IPS-NIHi7 (cell line): ENCODE results near the gene FIP1L1.
"Not testable (repeated sequence)": the region's sequence is repeated elsewhere in the genome, so short reads cannot be mapped to it uniquely, and the experiment has no call there.

Source experiments
- DNase-seq: peaks from one replicate; pipeline ENCODE4 v3.0.0; 2012; ENCODE audit warnings: mixed read lengths; ENCODE audit errors: extremely low spot score

The FIP1L1 gene

DNA sequence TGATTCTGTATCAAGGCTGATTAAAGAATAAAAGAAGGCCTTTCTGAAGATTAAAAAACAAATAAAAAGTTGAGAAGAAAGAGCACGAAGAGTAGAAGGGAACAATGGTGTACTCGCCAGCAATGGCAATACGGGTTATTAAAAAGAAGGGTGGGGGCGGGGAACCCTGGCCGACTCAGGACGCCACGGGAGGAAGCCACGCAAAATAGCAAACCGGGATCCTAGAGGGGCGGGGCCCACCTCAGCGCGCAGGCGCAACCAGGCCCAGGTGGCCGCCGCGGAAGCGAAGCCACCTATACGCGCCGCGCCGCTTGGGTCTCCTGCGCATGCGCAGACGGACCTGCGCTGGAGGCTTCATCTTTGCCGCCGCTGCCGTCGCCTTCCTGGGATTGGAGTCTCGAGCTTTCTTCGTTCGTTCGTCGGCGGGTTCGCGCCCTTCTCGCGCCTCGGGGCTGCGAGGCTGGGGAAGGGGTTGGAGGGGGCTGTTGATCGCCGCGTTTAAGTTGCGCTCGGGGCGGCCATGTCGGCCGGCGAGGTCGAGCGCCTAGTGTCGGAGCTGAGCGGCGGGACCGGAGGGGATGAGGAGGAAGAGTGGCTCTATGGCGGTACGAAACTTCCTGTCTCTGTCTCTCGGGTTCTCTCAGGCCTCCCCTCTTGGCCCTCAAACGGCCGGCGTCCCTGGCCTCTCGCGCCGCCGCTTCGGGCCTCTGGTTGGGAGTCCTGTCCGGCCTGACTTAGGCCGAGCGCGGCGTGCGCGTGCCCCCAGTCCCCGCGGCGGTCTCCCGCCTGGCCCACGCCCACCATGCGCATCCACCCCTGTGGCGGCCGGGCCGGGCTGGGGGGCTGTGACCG, at the start of gene FIP1L1:
Gene FIP1L1, plus strand, starts transcription at position 323 of the 852 bp plus-strand sequence. Its CDS starts 198 bp downstream, at position 521.
- DNase-seq = peak; percentile 97

- DNase-seq = not testable (repeated sequence)
Measured at GRCh38 chr4:53334916-53335315, 42.5 kb upstream of the FIP1L1 start.

DNA sequence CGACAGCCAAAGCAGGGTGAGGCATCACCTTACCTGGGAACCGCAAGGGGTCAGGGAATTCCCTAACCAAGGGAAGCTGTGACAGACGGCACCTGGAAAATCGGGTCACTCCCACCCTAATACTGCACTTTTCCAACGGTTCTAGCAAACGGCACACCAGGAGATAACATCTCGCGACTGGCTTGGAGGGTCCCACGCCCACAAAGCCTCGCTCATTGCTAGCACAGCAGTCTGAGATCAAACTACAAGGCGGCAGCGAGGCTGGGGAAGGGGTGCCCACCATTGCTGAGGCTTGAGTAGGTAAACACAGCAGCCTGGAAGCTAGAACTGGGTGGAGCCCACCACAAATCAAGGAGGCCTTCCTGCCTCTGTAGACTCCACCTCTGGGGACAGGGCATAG, 37.3 kb upstream of the FIP1L1 start:
- DNase-seq = not testable (repeated sequence)

DNA sequence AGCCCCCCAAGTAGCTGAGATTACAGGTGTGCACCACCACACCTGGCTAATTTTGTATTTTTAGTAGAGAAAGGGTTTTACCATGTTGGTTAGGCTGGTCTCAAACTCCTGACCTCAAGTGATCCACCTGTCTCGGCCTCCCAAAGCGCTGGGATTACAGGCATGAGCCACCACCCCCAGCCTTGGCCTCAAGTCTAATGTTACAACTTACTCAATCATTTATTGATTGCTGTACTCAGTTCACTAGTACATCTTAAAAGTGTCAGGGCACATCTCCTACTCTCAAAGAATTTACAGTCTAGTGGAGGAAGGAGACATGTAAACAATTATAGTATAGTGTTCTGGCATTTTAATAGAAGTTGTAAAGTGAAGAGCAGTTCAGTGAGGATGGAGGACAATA, 31.0 kb upstream of the FIP1L1 start:
- DNase-seq = not testable (repeated sequence)

DNA sequence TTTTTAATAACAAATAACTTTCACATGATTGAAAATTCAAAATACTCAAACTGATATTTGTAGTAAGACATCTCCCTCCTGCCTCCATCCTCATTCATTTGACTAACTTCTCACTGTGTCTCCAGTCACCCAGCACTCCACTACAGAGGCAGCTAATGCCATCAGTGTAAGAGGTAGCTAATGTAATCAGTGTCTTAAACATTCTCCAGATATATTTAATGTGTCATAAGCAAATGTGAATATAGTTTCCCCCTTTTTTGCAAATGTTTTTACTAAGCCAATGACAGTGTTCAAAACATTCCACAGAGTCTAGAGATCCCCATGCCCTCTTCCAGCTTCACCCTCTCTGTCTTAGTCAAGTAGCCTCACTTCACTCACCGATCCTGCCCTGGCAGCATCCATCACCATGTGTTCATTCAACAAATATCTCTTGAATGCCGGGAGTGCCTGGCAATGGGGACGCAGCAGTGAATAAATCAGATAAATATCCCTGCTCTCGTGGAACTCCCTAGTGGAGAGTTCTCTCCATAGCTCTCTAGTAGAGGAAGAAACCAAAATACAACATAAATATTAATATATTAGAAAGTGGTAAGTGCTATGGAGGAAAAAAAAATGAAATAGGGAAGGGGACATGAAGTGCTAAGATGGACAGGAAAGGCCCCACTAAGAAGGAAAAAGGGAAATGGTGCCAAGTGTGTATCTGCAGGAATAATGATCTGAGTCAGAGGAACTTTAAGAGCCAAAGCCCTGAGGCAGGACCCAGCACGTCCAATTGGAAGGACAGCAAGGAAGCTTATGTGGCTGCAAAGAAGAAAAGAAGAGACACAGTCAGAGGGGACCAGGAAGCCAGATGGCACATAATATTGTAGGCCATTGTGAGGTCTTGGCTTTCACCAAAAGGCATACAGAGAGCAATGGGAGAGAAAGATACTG, 30.3 kb upstream of the FIP1L1 start:
- DNase-seq = no peak

DNA sequence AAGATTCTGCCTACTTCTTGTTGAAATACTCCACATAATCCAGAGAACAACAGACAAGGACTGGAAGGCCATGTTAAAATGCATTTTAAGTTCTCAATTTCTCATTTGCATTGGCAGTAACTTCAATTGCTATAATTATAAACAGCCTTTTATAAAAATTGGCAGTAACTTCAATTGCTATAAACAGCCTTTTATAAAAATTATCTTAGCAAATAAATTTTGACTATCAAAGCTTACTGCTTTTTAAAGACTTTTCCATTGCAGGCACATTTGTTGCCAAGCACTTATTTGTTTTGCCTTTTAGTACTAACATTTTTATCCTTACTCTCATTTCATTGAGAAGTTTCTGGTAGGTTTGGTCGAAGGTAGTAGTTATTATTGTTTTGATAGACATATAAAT, 29.4 kb upstream of the FIP1L1 start:
- no peak for DNase-seq

- DNase-seq = no peak
Measured at GRCh38 chr4:53349091-53349491, 28.4 kb upstream of the FIP1L1 start.

- DNase-seq = no peak
Measured at GRCh38 chr4:53354012-53354722, 23.3 kb upstream of the FIP1L1 start.

GRCh38 chr4:53355930-53356521, 21.4 kb upstream of the FIP1L1 start:
- DNase-seq = no peak

DNA sequence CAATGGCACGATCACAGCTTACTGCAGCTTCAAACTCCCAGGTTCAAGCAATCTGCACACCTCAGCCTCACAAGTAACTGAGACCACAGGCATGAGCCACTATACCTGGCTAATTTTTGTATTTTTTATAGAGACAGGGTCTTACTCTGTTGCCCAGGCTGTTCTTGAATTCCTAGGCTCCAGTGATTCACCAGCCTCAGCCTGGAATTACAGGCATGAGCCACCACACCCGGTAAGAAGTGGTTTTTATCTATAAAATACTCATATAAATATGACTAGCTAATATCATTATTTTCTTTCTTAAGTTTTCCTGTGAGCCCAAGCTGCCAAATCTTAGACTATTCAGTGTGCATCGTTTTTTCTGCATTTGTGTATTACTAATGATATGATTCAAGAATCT, 16.0 kb upstream of the FIP1L1 start:
- DNase-seq = no peak

DNA sequence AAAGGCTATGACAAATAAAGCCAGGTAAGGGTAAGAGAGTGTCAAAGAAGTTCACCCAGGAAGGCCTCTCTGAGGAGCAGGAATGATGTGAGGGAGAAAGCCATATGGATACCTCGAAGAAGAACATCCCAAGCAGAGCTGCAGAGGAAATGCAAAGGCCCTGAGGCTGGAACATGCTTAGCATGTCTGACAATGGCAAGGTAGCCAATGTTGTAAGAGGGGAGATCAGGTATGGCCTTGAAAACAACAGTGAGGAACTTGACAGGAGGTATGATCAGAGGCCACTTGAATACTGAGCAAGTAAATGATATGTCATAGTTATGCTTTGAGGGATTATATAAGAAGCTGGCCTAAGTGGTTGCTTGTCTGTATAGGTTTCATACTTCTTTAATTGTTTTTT, 15.3 kb upstream of the FIP1L1 start:
- DNase-seq = no peak

GRCh38 chr4:53364624-53365023, 12.8 kb upstream of the FIP1L1 start:
- no peak for DNase-seq

- DNase-seq = peak; percentile 31
Measured at GRCh38 chr4:53365121-53365485, 12.3 kb upstream of the FIP1L1 start.

GRCh38 chr4:53365486-53366300, 11.7 kb upstream of the FIP1L1 start, which contains the start of gene SCFD2:
Gene SCFD2 (minus strand): TSS chr4:53366061.
- peak; percentile 99 for DNase-seq

DNA sequence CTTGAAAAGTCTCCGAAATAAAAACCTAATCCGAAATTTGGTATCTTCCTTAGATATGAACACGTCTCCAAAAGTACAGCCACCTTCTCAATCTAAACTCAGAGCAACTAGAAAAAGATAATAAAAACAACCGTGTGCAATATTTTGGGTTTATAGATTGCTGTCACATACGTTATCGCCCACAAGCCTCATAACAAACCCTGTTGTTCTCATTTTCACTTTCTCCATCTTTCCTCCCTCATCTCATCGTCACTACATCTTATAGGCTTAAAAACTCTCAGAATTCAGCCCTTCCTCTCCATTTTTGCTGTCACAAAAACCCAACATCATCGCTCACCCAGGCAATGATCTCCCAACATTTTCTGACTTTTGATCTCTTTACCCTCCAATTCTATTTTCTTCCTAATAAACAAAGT, 11.1 kb upstream of the FIP1L1 start:
- no peak for DNase-seq

GRCh38 chr4:53367721-53368120, 9.7 kb upstream of the FIP1L1 start:
- no peak for DNase-seq

- DNase-seq = no peak
Measured at GRCh38 chr4:53371049-53371448, 6.4 kb upstream of the FIP1L1 start.

DNA sequence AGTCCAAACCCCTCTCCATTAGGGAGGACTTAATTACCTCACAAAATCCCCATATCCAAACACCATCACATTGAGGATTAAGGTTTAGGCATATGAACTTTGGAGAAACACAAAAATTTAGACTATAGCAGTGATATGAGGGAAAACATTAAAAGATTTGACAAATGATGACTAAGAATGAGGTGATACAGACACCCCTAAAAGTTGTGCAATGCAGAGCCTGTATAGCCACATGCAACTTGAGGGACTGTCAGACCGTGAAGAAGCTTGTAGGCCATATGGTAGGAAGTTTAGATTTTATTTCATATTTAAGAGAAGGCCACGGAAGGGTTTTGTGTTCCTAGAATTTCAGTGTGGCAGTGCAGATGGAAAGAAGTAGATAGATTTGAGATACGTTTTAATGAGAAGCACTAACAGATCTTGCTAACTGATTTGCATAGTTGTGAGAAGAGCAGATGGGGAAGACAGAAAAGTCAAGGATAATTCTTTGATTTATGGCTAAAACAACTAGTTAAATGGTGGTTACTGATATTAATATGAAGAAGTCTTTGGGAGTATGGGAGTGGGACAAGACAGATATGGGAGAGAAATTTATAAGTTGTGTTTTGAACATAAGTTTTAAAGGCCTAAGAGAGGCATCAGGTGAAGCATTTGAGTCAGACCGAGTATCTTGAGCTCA, 5.5 kb upstream of the FIP1L1 start:
- no peak for DNase-seq

DNA sequence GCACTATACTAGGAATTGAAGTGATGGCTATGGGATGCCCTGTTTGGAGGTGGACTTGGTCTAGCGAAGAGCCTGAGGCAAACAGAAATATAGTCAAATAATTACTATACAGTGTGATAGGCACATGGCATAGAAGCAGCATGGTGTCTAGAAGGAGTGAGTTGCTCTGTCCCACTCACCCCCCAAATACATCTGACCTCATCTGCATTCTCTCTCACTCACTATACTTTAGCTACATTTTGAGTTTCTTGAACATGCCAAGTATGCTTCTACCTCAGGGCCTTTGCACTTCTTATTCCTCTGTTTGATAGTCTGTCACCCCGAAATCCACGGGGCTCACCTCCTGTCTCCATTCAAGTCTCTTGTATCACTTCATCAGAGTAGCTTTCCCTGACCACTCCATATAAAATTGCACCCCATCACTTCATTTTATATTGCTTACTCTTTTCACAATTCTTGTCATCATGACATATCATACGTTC, 2.6 kb upstream of the FIP1L1 start:
- no peak for DNase-seq

GRCh38 chr4:53376900-53377299, 541 bp upstream of the FIP1L1 start:
- no peak for DNase-seq
